Measurements from ENCODE around the gene CD82.
"Not testable (repeated sequence)": the region's sequence is repeated elsewhere in the genome, so short reads cannot be mapped to it uniquely, and the experiment has no call there.

The CD82 gene

GRCh38 chr11:44654057-44654456 is 88.6 kb downstream of the CD82 start:
- Histone ChIP-seq H3K27me3 (ENCODE audit: control insufficient read depth, insufficient read depth, low read length) (no peaks in the 10 kb centered on the region), H3K36me3 (ENCODE audit: control insufficient read depth, insufficient read depth, low read length) (no peaks in the 10 kb centered on the region), H3K79me2 (no peaks in the 10 kb centered on the region), H3K27ac (no peak overlapping the region), H3K4me2 (ENCODE audit: low read length) (no peak overlapping the region), H3K9ac (no peak overlapping the region), H3K4me3 (ENCODE audit: low read depth, low read length) (no peak overlapping the region), H2AFZ (no peak overlapping the region), H3K4me1 (no peaks in the 10 kb centered on the region), H3K9me3 (ENCODE audit: control insufficient read depth, low read length) (no peaks in the 10 kb centered on the region)
- TF ChIP-seq CTCF (IDR thresholded peaks at IDR 0.05), result no peak

- Histone ChIP-seq H3K4me3 (ENCODE audit: low read depth, low read length) (no peak overlapping the region), H3K9me3 (ENCODE audit: control insufficient read depth, low read length) (no peaks in the 10 kb centered on the region), H3K36me3 (ENCODE audit: control insufficient read depth, insufficient read depth, low read length) (no peaks in the 10 kb centered on the region), H3K4me1 (no peaks in the 10 kb centered on the region), H3K27me3 (ENCODE audit: control insufficient read depth, insufficient read depth, low read length) (no peaks in the 10 kb centered on the region), H3K79me2 (no peaks in the 10 kb centered on the region), H3K9ac (no peak overlapping the region), H3K27ac (no peak overlapping the region), H2AFZ (no peak overlapping the region), H3K4me2 (ENCODE audit: low read length) (no peak overlapping the region)
- no peak for TF ChIP-seq CTCF (IDR thresholded peaks at IDR 0.05)
Observed at GRCh38 chr11:44654596-44654995, 89.1 kb downstream of the CD82 start.

- Histone ChIP-seq H3K4me2 (ENCODE audit: low read length) (no peak overlapping the region), H3K9ac (no peak overlapping the region), H3K4me1 (no peaks in the 10 kb centered on the region), H3K4me3 (ENCODE audit: low read depth, low read length) (no peak overlapping the region), H3K27ac (no peak overlapping the region), H3K27me3 (ENCODE audit: control insufficient read depth, insufficient read depth, low read length) (no peaks in the 10 kb centered on the region), H3K9me3 (ENCODE audit: control insufficient read depth, low read length) (no peaks in the 10 kb centered on the region), H3K79me2 (no peaks in the 10 kb centered on the region), H2AFZ (no peak overlapping the region), H3K36me3 (ENCODE audit: control insufficient read depth, insufficient read depth, low read length) (no peaks in the 10 kb centered on the region)
- no peak for TF ChIP-seq CTCF (IDR thresholded peaks at IDR 0.05)
Observed at GRCh38 chr11:44657836-44658505, 92.5 kb downstream of the CD82 start.

- no peak for TF ChIP-seq CTCF (IDR thresholded peaks at IDR 0.05)
- Histone ChIP-seq H3K36me3 (ENCODE audit: control insufficient read depth, insufficient read depth, low read length) (no peaks in the 10 kb centered on the region), H3K4me3 (ENCODE audit: low read depth, low read length) (no peak overlapping the region), H3K27ac (no peak overlapping the region), H3K79me2 (no peaks in the 10 kb centered on the region), H3K4me1 (no peaks in the 10 kb centered on the region), H3K27me3 (ENCODE audit: control insufficient read depth, insufficient read depth, low read length) (no peaks in the 10 kb centered on the region), H3K9ac (no peak overlapping the region), H3K4me2 (ENCODE audit: low read length) (no peak overlapping the region), H2AFZ (no peak overlapping the region), H3K9me3 (ENCODE audit: control insufficient read depth, low read length) (no peaks in the 10 kb centered on the region)
Observed at GRCh38 chr11:44658506-44658850, 93.0 kb downstream of the CD82 start.

- Histone ChIP-seq H3K4me1 (no peaks in the 10 kb centered on the region), H3K79me2 (no peaks in the 10 kb centered on the region), H3K36me3 (ENCODE audit: control insufficient read depth, insufficient read depth, low read length) (no peaks in the 10 kb centered on the region), H3K27ac (no peak overlapping the region), H3K9ac (no peak overlapping the region), H2AFZ (no peak overlapping the region), H3K4me3 (ENCODE audit: low read depth, low read length) (no peak overlapping the region), H3K4me2 (ENCODE audit: low read length) (no peak overlapping the region), H3K27me3 (ENCODE audit: control insufficient read depth, insufficient read depth, low read length) (no peaks in the 10 kb centered on the region), H3K9me3 (ENCODE audit: control insufficient read depth, low read length) (no peaks in the 10 kb centered on the region)
- TF ChIP-seq CTCF (IDR thresholded peaks at IDR 0.05), result no peak
Observed at GRCh38 chr11:44659641-44660040, 94.2 kb downstream of the CD82 start.

- H2AFZ ChIP-seq; H3K9me3 ChIP-seq (ENCODE audit: control insufficient read depth, low read length); H3K27ac ChIP-seq; H3K27me3 ChIP-seq (ENCODE audit: control insufficient read depth, insufficient read depth, low read length); H3K79me2 ChIP-seq; H3K9ac ChIP-seq; H3K4me3 ChIP-seq (ENCODE audit: low read depth, low read length); H3K36me3 ChIP-seq (ENCODE audit: control insufficient read depth, insufficient read depth, low read length); H3K4me1 ChIP-seq; H3K4me2 ChIP-seq (ENCODE audit: low read length): not testable (repeated sequence)
Observed at GRCh38 chr11:44660535-44660934, 95.1 kb downstream of the CD82 start.
